ENCODE measurements around the gene RBM12. TPM values are rescaled to one million over a fixed set of nuclear protein-coding genes. Genes with fewer than 3 reads are reported as not detected.
"Not testable (repeated sequence)": the region's sequence is repeated elsewhere in the genome, so short reads cannot be mapped to it uniquely, and the experiment has no call there.

RBM12 gene
- total RNA-seq, 1 donor from 2014 or later = 151 TPM

- DNase-seq = no peak
- H3K27me3 Mint-ChIP-seq = no peaks in the 10 kb centered on the region
- H3K4me3 Mint-ChIP-seq = no peak overlapping the region
- H3K27ac Mint-ChIP-seq = peak overlapping the region; percentile 68
- H3K4me1 Mint-ChIP-seq = peaks cover 28% of the 10 kb centered on the region
- H3K9me3 Mint-ChIP-seq = no peaks in the 10 kb centered on the region
- peaks cover 60% of the 10 kb centered on the region for H3K36me3 Mint-ChIP-seq (ENCODE audit: low read depth)
- intact Hi-C loops (cut with micrococcal nuclease) = no loop called here
These were observed 38.4 kb upstream of the RBM12 start for GRCh38 chr20:35702824-35703695.

GRCh38 chr20:35702051-35702823 is 37.5 kb upstream of the RBM12 start:
- H3K9me3 Mint-ChIP-seq = no peaks in the 10 kb centered on the region
- no peaks in the 10 kb centered on the region for H3K27me3 Mint-ChIP-seq
- H3K27ac Mint-ChIP-seq = no peak overlapping the region
- no peak overlapping the region for H3K4me3 Mint-ChIP-seq
- intact Hi-C loops (cut with micrococcal nuclease) = no loop called here
- no peak for DNase-seq
- peaks cover 61% of the 10 kb centered on the region for H3K36me3 Mint-ChIP-seq (ENCODE audit: low read depth)
- H3K4me1 Mint-ChIP-seq = peaks cover 36% of the 10 kb centered on the region

GRCh38 chr20:35700625-35701148 is 36.0 kb upstream of the RBM12 start:
- no peaks in the 10 kb centered on the region for H3K27me3 Mint-ChIP-seq
- peak overlapping the region; percentile 91 for H3K4me3 Mint-ChIP-seq
- peak overlapping the region; percentile 98 for H3K27ac Mint-ChIP-seq
- H3K36me3 Mint-ChIP-seq (ENCODE audit: low read depth) = peaks cover 54% of the 10 kb centered on the region
- no peaks in the 10 kb centered on the region for H3K9me3 Mint-ChIP-seq
- intact Hi-C loops (cut with micrococcal nuclease) = no loop called here
- no peak for DNase-seq
- H3K4me1 Mint-ChIP-seq = peaks cover 38% of the 10 kb centered on the region

GRCh38 chr20:35699957-35700624 is 35.4 kb upstream of the RBM12 start:
- no peak for DNase-seq
- Mint-ChIP-seq H3K27ac (peak overlapping the region; percentile 98), H3K9me3 (no peaks in the 10 kb centered on the region), H3K4me3 (peak overlapping the region; percentile 91), H3K36me3 (ENCODE audit: low read depth) (peaks cover 54% of the 10 kb centered on the region), H3K27me3 (no peaks in the 10 kb centered on the region), H3K4me1 (peaks cover 41% of the 10 kb centered on the region)
- intact Hi-C loops (cut with micrococcal nuclease) = loop anchor here (1.0 to 5.0 kb wide), 7 partner anchors 35 to 255 kb away; partner anchors contain the start of genes CPNE1, PHF20, RBM12 and SCAND1

- Mint-ChIP-seq H3K4me1 (peaks cover 40% of the 10 kb centered on the region), H3K36me3 (ENCODE audit: low read depth) (peaks cover 48% of the 10 kb centered on the region)
These were observed 34.6 kb upstream of the RBM12 start, which contains the start of the genes NFS1 and ROMO1 for GRCh38 chr20:35699127-35699956. TSS of gene NFS1 (minus strand) at chr20:35699352. CDS start at chr20:35699288, 64 bp downstream. TSS of gene ROMO1 (plus strand) at chr20:35699405. CDS start at chr20:35699633, 228 bp downstream.

GRCh38 chr20:35698298-35699126 is 33.8 kb upstream of the RBM12 start:
- DNase-seq = peak; percentile 70
- H3K27me3 Mint-ChIP-seq = no peaks in the 10 kb centered on the region
- intact Hi-C loops (cut with micrococcal nuclease) = loop anchor here (1.0 to 5.0 kb wide), 8 partner anchors 34 to 256 kb away; partner anchors contain the start of genes CPNE1, PHF20, RBM12 and SCAND1
- peak overlapping the region; percentile 91 for H3K4me3 Mint-ChIP-seq
- peak overlapping the region; percentile 89 for H3K27ac Mint-ChIP-seq
- H3K36me3 Mint-ChIP-seq (ENCODE audit: low read depth) = peaks cover 43% of the 10 kb centered on the region
- H3K9me3 Mint-ChIP-seq = no peaks in the 10 kb centered on the region
- peaks cover 40% of the 10 kb centered on the region for H3K4me1 Mint-ChIP-seq

More at GRCh38 chr20:35699127-35699956, 34.6 kb upstream of the RBM12 start, which contains the start of the genes NFS1 and ROMO1:
- peak within 1 kb of the TSS; percentile 98 for H3K27ac Mint-ChIP-seq
- peak within 1 kb of the TSS; percentile 91 for H3K4me3 Mint-ChIP-seq
- peak; percentile 95 for DNase-seq
- intact Hi-C loops (cut with micrococcal nuclease) = loop anchor here (1.0 to 5.0 kb wide), 7 partner anchors 35 to 255 kb away; partner anchors contain the start of genes CPNE1, PHF20, RBM12 and SCAND1
- no peaks in the 10 kb centered on the region for H3K9me3 Mint-ChIP-seq
- no peaks in the 10 kb centered on the region for H3K27me3 Mint-ChIP-seq

- Mint-ChIP-seq H3K27ac (peak overlapping the region; percentile 89), H3K4me3 (peak overlapping the region; percentile 91), H3K4me1 (peaks cover 40% of the 10 kb centered on the region), H3K36me3 (ENCODE audit: low read depth) (peaks cover 42% of the 10 kb centered on the region), H3K27me3 (no peaks in the 10 kb centered on the region), H3K9me3 (no peaks in the 10 kb centered on the region)
- intact Hi-C loops (cut with micrococcal nuclease) = loop anchor here (1.0 to 5.0 kb wide), 6 partner anchors 33 to 257 kb away; partner anchors contain the start of genes CPNE1, PHF20, RBM12 and SCAND1
- DNase-seq = no peak
These were observed 33.1 kb upstream of the RBM12 start for GRCh38 chr20:35697696-35698297.

GRCh38 chr20:35695978-35696377 is 31.3 kb upstream of the RBM12 start:
- no peak overlapping the region for H3K27ac Mint-ChIP-seq
- peaks cover 35% of the 10 kb centered on the region for H3K36me3 Mint-ChIP-seq (ENCODE audit: low read depth)
- intact Hi-C loops (cut with micrococcal nuclease) = loop anchor here (5.0 kb wide), 1 partner anchor 234 kb away; no protein-coding TSS in a partner anchor
- DNase-seq = no peak
- no peaks in the 10 kb centered on the region for H3K9me3 Mint-ChIP-seq
- H3K4me1 Mint-ChIP-seq = peaks cover 36% of the 10 kb centered on the region
- H3K4me3 Mint-ChIP-seq = no peak overlapping the region
- H3K27me3 Mint-ChIP-seq = no peaks in the 10 kb centered on the region

GRCh38 chr20:35695245-35695749 is 30.6 kb upstream of the RBM12 start:
- no peaks in the 10 kb centered on the region for H3K9me3 Mint-ChIP-seq
- H3K27ac Mint-ChIP-seq = no peak overlapping the region
- no peak overlapping the region for H3K4me3 Mint-ChIP-seq
- intact Hi-C loops (cut with micrococcal nuclease) = loop anchor here (5.0 kb wide), 1 partner anchor 233 kb away; no protein-coding TSS in a partner anchor
- H3K4me1 Mint-ChIP-seq = peaks cover 30% of the 10 kb centered on the region
- no peak for DNase-seq
- H3K27me3 Mint-ChIP-seq = no peaks in the 10 kb centered on the region
- peaks cover 38% of the 10 kb centered on the region for H3K36me3 Mint-ChIP-seq (ENCODE audit: low read depth)

- H3K27me3 Mint-ChIP-seq = no peaks in the 10 kb centered on the region
- H3K4me1 Mint-ChIP-seq = peaks cover 2% of the 10 kb centered on the region
- H3K27ac Mint-ChIP-seq = no peak overlapping the region
- no peak overlapping the region for H3K4me3 Mint-ChIP-seq
- no peaks in the 10 kb centered on the region for H3K9me3 Mint-ChIP-seq
- H3K36me3 Mint-ChIP-seq (ENCODE audit: low read depth) = peaks cover 49% of the 10 kb centered on the region
- no peak for DNase-seq
- intact Hi-C loops (cut with micrococcal nuclease) = no loop called here
These were observed 25.6 kb upstream of the RBM12 start for GRCh38 chr20:35690265-35690664.

- H3K4me3 Mint-ChIP-seq; H3K9me3 Mint-ChIP-seq; H3K27ac Mint-ChIP-seq; H3K4me1 Mint-ChIP-seq; H3K27me3 Mint-ChIP-seq; DNase-seq; intact Hi-C loops (cut with micrococcal nuclease): not testable (repeated sequence)
- peaks cover 38% of the 10 kb centered on the region for H3K36me3 Mint-ChIP-seq (ENCODE audit: low read depth)
These were observed 22.2 kb upstream of the RBM12 start for GRCh38 chr20:35686872-35687271.
